ENCODE results near the gene ZNF483.
A peak's percentile ranks its signal among the peaks of the same experiment; 100 is the strongest.
"Not testable (repeated sequence)": the region's sequence is repeated elsewhere in the genome, so short reads cannot be mapped to it uniquely, and the experiment has no call there.

ZNF483 gene

DNA sequence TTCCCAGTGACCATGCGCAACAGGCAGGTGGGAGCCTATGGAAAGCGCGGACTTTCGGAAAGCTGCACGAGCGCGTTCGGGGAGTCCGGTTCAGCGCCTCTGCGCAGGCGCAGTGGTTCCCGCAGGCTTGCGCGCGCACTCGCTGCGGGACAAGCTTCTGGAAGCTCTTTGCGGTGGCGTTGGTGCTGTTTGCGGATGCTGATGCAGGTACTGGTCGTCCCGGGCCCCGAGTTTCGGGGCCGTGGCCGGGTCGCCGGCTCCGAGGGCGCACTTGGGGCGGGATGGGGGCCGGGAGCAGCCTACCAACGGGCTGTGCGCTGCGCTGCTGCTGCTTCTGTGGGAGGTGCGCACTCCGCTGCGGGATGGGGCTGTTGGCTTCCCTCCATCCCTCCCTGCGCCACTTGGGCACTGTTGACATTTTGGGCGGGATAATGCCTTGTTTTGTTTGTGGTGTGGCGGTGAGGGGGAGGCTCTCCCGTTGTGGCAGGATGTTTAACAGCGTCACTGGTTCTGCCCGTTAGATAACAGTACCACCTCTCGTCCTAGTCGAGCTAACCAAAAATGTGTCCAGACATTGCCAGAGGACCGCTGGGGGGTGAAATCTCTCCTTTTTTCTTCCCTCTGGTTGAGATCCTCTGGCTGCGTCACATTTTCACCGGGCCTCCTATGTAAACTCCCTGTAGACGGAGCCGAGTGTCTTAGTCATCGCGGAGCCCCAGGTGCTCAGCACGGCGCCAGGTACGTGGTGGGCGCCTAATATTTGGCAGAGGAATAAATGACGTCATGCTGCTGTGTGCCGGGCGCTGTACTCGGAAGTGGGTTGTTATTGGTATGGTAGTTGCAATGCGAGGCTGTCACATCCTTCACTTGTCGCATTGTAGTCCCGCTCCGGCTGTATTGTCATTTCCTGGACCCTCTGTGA is at the start of gene ZNF483:
ZNF483 (plus strand) TSS at position 124 of the 922 bp plus-strand sequence. CDS start 2,217 bp downstream, outside the sequence.
- no peak for DNase-seq

DNA sequence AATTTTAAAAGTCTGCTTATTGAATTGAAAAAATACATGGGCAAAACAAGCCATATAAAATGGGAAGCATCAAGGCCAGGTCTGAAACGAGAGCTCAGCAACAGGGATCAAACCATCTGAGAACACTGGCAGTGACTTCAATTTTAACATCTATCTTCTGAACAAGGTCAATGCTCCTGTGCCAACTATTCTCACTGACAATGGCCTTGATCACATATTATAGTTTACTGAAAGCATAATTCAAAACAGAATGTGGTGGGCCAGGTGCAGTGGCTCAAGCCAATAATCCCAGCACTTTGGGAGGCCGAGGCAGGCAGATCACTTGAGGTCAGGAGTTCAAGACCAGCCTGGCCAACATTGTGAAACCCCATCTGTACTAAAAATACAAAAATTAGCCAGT is 49.8 kb upstream of the ZNF483 start:
- no peak for DNase-seq

DNA sequence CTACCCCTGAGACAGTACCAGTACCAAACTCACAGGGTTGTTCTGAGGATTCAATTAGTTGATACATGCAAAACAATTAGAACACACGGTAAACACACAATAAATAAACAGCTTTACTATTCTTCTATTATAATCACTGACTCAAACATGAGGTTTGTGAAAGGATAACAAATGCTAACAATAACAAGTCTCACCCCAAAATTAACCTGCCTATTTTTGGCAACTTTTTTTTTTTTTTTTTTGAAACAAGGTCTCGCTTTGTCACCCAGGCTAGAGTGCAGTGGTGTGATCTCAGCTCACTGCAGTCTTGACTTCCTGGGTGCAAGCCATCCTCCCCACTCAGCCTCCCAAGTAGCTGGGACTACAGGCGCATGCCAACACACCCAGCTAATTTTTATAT is 47.3 kb upstream of the ZNF483 start:
- no peak for DNase-seq

DNA sequence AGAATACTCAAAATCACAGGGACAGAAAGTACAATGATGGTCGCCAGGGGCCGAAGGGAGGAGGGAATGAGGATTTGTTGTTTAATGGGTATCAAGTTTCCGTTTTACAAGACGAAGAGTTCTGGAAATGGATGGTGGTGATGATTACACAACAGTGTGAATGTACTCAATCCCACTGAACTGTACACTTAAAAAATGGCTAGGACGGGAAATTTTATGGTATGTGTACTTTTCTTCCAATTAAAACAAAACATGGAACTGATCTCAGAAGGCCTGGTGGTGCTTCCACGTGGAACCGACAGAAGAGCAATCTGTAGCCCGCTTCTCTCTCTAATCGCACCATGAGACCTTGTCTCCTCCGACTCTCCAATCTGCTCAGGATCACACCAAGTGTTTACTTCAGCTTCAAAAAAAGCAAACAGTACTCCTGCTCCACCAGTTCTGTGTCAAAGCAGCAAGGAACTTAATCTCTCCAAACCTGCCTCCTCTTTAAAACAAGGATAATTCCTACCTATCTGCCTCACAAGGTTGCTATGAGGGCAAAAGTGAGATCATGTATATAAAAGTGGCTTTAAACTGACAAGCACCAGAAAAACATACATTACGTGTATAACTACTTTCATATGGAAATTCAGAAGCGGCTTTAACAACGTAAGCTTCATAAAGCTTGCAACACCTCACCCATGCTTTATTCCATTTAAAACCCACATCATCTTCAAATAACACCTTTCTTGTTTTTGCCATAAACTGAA is 42.9 kb upstream of the ZNF483 start:
- peak; percentile 58 for DNase-seq

DNA sequence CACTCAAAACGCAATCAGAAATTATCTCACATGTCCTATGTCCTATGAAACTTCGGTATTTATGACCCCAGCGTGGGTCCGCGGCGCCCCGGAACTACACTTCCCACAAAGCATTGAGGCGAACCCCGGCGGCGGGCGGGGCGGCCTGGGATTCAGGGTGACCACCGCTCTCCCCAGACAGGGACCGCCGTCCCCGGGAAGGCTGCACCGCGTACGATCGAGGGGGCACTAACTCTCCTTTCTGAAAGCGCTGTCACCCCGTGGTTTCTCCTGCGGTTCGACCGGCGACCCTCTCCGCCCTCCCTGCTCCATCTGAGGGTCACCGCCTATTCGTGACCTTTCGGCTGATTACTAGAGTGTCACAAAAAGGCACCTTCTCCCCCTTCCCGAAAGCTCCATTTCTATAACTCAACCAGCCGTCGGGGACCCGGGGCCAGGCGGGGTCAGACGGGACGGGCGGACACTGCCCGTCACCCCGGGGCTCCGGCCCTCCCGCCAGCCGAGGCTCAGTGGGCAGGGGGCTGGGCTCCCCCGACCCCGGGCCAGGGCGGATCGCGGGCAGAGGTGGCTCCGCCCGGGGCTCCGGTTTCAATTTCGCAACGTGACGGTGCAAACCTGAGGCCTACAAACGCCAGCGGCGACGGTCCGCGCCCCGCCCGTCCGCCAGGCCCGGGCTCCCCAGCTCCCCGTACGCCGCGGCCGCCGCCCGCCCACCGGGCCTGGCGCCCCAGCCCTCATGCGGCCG is 42.1 kb upstream of the ZNF483 start:
- peak; percentile 64 for DNase-seq

DNA sequence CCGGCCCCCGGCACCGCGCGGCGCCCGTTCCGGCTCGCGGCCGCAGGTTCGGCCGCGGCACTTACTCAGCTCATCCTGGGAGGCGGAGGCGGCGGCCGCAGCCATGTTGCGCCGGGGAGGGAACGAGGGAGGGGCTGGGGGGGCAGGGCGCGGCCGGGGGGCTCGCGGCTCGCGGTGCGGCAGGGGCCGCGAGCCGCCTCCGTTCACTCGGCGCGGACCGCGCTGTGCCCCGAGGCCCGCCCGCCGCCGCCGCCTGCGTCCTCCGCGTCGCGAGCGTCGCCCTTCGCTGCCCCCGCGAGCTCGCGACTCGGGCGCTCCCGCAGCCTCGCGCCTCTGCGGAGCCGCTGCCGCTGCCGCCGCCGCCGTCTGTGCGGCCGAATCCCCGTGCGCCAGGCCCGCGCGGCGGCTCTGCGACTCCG is 41.5 kb upstream of the ZNF483 start:
- peak; percentile 55 for DNase-seq

DNA sequence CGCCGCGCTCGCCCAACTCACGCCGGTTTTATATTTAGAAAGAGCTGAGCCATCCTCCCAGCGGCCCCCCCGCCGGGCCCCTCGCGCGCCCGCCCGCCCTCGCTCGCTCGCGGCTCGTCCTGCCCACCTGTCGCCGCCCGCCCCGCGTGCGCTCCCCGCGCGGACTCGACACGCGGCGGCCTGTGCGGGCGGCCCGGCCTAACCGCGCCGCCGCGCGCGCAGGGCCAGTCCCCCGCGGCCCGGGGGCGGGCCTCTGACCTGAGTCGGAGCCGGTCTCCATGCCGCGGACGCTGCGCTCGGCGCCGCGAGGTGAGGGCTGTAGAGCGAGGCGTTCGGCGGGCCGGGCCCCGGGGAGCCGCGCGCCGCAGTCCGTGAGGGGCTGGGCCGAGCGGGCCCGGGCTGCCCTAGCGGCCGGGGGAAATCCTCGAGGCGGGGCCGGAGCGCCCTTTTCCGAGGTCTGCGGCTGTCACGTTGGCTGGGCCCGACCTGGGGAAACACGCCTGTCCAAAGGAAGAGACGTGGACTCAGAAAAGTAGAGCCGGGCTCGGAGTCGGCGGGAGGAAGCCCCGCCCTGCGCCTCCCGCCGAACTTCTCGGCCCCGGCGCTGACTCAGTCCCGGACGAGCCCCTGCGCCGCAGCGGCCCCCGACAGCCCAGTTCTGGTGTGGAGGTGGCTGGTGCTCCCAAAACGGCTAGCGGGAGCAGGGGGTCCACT is 41.0 kb upstream of the ZNF483 start, which contains the start of gene ECPAS:
ECPAS (minus strand) TSS at position 526 of the 714 bp plus-strand sequence. CDS start 11,465 bp downstream, outside the sequence.
- peak; percentile 82 for DNase-seq

DNA sequence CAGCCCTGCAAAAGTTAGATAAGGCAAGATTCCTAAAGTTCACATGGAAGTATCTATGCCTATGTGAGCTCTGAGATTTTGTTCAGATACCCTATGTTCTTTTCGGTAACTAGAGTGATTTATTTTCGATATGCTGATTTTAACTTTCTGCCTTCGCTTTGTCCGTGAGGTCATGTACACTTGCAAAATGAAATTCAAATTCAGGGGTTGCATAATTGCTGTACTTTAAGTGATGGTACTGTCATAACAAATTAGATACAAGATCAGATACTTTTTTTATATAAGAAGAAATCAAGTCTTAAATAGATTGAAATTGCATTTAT is 40.4 kb upstream of the ZNF483 start:
- no peak for DNase-seq

DNA sequence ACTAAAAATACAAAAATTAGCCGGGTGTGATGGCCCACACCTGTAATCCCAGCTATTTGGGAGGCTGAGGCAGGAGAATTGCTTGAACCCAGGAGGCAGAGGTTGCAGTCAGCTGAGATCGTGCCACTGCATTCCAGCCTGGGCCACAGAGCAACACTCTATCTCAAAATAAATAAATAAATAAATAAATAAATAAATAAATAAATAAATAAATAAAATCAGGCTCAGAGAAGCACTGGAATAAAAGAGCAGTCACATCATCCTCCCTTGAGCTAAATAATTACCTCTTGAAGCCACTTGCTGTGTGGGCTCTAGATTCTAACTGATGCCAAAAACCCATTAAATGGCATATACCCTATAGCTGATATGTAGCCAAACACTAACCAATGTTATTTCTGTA is 27.8 kb upstream of the ZNF483 start:
- not testable (repeated sequence) for DNase-seq

DNA sequence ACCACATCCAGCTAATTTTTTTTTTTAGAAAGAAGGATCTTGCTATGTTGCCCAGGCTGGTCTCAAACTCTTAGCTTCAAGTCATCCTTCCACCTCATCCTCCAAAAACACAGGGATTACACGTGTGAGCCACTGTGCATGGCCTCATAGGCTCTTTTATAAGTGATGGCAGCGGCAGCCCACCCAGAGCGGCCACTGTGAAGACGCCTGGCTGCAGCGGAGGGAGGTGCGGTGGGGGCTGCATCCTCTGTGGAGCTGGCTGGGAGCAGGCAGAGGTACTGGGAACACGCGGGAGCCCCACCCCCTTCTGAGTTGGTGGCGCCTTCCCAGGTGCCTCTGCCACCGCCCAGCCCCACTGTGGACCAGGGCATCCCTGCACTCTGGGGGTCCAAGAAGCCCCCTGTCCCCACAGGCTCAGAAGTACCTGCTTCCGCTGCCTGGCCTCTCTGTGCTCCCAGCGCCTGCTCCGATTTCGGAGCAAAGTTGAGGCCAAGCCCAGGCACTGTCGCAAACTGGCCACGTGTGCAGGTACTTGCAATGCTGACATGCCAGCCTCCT is 23.9 kb upstream of the ZNF483 start:
- no peak for DNase-seq

DNA sequence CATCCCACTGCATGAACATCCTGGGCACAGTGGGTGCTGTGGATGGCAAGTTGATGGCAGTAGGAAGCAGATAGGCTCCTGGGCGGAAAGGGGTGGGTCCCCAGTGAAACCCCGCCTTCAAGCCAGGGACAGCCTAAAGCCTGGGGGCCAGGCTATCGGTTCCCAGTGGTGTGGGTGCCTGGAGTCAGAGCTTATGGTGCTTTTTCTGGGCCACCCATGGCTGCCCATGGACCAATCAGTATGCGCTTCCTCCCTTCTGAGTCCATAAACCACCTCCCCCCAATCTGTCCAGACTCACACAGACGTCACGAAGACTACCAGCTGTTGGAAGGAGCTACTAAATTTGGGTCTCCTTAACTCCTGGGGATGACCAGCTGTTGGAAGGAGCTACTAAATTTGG is 23.3 kb upstream of the ZNF483 start:
- no peak for DNase-seq

DNA sequence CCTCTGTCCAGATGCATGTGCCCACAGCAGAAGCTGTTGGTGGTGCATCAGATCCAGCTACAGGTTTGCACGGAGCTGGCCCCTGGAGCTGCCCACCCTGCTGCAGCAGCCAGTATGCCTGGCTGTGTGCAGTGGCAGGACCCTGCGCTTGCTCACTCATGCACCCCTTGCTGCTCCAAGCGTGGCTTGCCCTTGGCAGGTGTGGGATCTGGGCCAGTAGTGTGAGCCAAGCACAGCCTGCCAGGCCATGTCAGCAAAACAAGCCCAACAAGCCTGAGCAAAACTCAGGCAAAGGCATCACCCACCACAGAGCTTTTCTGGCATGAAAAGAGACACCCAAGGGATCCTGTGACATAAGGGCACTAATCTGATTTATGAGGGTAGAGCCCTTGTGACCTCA is 22.5 kb upstream of the ZNF483 start:
- no peak for DNase-seq

DNA sequence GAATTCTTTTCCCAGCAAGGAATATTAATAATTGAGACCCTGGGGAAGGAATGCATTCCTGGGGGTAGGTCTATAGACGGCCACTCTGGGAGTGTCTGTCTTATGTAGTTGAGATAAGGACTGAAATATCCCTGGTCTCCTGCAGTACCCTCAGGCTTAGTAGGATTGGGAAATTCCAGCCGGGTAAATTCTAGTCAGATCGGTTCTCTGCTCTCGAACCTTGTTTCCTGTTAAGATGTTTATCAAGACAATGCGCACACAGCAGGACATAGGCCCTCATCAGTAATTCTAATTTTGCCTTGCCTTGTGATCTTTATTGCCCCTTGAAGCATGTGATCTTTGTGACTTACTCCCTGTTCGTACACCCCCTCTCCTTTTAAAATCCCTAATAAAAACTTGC is 13.4 kb upstream of the ZNF483 start:
- not testable (repeated sequence) for DNase-seq

DNA sequence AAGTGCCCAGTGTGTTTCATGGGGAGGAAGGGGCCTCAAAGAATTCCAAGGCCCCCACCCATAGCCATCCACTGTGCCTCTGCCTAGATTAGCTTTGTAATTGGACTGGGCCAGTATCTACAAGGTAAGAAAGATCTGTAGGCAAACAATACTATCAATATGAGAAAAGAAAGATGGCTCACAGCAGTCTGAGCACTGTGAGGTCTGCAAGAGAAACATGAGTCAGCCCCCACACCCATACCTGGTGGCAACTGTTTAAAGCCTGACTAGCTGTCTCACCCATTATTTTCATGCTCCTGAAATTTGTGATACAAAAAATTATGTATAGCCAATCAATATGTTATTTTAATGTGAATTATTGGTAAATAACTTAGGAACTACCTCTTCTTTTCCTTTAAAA is 10.0 kb upstream of the ZNF483 start:
- no peak for DNase-seq

DNA sequence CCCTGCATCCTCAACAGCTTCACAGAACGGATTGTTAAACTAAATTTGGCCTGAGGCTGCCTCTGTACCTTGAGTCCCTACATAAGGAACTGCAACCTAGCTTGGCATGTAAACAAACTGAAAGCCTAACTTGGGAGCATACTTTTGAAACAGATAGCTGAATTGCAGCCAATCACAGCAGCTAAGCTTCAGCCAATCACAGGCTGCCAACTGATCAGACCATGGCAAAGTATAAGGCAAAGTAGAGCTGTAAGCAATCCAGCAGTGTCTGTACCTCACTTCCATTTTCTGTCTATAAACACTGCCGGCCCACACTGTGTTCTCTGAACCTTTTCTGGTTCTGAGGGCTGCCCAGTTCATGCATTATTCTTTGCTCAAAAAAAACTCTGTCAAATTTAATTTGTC is 8.9 kb upstream of the ZNF483 start:
- no peak for DNase-seq

DNA sequence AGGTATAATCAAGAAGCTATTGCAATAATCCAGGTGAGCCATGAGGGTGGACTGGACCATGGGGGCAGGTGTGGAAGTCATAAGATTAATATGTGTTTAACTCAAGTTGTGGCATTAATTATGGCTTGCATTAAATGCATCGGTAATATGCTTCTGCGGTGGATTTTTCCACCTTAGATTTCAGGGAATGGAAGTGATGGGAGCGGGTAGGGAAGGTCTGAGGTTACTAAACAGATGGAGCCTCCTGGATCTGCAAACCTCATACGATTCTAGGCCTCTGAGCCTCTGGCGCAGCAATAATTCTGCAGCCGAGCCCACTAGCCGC is 286 bp upstream of the ZNF483 start:
- no peak for DNase-seq

DNA sequence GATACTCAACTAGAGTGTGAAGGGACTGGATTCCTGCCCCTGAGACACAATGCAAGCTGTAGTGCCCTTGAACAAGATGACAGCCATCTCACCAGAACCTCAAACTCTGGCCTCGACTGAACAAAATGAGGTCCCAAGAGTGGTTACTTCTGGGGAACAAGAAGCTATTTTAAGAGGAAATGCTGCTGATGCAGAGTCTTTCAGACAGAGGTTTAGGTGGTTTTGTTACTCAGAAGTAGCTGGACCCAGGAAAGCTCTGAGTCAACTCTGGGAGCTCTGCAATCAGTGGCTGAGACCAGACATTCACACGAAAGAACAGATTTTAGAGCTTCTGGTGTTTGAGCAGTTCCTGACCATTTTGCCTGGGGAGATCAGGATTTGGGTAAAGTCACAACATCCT is 2.4 kb downstream of the ZNF483 start:
- no peak for DNase-seq

DNA sequence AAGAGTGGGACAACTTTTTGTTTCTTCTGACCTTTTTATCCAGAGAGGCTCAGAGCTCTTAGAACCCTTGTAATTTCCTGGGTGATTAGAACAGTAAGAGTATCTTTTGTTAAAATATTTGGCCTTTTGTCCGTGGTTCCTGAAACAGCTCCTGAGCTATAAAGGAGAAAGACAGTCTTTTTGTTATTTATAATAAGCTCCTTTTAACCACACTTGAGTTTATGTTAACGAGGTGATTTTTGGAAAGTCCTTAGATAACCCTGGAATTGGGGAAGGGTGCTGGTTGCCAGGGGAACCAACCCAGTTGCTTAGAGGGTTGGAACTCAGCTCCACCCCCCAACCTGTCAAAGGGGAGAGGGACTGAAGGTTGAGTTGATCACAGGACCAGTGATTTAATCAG is 4.8 kb downstream of the ZNF483 start:
- DNase-seq: no peak

DNA sequence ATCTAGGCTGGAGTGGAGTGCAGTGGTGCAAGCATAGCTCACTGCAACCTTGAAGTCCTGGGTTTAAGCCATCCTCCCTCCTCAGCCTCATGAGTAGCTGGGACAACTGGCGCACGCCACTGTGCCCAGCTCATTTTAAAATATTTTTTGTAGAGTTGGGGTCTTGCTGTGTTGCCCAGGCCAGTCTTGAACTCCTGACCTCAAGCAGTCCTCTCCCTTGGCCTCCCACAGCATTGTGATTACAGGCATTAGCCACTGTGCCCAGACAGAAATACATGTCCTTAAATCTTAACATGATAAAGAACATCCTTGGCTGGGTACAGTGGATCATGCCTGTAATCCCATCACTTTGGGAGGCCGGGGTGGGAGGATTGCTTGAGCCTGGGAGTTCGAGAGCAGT is 6.7 kb downstream of the ZNF483 start:
- DNase-seq: no peak

DNA sequence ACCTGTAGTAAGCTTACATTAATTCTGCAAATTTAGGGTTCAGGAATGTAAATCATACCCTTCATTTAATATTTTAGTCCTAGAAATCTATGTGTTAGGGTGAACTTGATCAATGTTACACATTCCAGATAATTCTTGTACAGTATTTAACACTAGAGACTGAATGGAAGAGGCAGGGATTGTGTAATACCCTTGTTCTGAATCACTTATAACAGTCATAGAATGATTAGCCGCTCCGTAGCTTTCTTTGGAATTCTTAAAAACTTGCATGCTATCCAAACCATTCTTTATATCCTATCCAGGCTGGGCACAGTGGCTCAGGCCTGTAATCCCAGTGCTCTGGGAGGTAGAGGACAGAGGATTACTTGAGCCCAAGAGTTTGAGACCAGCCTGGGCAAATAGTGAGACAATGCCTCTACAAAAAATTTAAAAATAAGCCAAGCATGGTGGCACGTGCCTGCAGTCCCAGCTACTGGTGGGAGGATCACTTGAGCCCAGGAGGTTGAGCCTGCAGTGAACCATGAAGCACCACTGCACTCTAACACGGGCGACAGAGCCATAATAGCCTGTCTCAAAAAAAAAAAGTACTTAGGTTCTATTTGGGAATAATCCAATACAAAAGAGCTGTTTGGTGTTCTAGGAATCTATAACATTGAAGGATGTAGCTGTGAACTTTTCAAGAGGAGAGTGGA is 8.3 kb downstream of the ZNF483 start:
- DNase-seq: peak; percentile 49

DNA sequence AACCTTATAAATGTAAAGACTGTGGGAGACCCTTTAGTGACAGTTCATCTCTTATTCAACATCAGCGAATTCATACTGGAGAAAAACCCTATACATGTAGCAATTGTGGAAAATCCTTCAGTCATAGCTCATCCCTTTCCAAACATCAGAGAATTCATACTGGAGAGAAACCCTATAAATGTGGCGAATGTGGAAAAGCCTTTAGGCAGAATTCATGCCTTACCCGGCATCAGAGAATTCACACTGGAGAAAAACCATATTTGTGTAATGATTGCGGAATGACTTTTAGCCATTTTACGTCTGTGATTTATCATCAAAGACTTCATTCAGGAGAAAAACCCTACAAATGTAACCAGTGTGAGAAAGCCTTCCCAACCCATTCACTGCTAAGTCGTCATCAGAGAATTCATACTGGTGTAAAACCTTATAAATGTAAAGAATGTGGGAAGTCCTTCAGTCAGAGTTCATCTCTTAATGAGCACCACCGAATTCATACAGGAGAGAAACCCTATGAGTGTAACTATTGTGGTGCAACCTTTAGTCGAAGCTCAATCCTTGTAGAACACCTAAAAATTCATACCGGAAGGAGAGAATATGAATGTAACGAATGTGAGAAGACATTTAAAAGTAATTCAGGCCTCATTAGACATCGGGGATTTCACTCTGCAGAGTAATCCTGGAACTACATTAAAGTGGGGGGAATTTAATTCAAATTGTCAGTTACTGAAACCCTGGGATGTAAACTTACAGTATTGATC is 17.7 kb downstream of the ZNF483 start:
- no peak for DNase-seq
